Measurements from ENCODE around the gene HMOX2. TPM values are rescaled to one million over a fixed set of nuclear protein-coding genes. Genes with fewer than 3 reads are reported as not detected.

HMOX2 gene
- total and polyA plus RNA-seq, 9 donors, result 25.0 to 73.3 (median 31.6) TPM

DNA sequence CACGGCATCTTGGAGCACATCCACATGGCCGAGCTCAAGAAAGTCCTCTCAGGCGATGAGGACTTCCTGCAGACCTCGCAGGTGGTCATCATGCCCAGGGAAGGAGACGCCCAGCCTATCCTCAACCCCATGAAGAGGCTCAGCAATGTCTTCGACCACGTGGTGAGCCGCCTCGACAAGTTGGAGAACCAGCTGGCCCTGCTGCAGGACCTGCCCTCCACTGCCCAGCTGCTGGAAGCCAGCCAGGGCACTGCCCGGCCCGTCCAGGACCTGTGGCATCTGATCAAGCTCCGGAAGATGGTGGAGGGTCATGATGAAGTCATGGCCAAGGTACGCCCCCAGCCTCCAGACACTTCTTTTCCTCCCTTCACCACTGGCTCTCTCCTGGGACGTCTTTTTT, 80.4 kb downstream of the HMOX2 start:
- H3K4me1 ChIP-seq (ENCODE audit: insufficient read depth), result no peaks in the 10 kb centered on the region
- 75 to 87% (median 77%) methylated on average over 14 of the region's 14 CpGs for WGBS, 3 donors
- H3K27ac ChIP-seq, result no peak overlapping the region
- no peak overlapping the region for H3K4me3 ChIP-seq
- H3K36me3 ChIP-seq, result no peaks in the 10 kb centered on the region
- no peaks in the 10 kb centered on the region for H3K9me3 ChIP-seq
- TF ChIP-seq POLR2A (IDR thresholded peaks at IDR 0.05), result no peak
- no peak for TF ChIP-seq EP300 (IDR thresholded peaks at IDR 0.05)
- TF ChIP-seq, protein P1, sequence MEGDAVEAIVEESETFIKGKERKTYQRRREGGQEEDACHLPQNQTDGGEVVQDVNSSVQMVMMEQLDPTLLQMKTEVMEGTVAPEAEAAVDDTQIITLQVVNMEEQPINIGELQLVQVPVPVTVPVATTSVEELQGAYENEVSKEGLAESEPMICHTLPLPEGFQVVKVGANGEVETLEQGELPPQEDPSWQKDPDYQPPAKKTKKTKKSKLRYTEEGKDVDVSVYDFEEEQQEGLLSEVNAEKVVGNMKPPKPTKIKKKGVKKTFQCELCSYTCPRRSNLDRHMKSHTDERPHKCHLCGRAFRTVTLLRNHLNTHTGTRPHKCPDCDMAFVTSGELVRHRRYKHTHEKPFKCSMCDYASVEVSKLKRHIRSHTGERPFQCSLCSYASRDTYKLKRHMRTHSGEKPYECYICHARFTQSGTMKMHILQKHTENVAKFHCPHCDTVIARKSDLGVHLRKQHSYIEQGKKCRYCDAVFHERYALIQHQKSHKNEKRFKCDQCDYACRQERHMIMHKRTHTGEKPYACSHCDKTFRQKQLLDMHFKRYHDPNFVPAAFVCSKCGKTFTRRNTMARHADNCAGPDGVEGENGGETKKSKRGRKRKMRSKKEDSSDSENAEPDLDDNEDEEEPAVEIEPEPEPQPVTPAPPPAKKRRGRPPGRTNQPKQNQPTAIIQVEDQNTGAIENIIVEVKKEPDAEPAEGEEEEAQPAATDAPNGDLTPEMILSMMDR (IDR thresholded peaks at IDR 0.05), result no peak
- intact Hi-C loops (cut with DNase I), result loop anchor here in 1 of 4 donors (10.0 kb wide), 1 partner anchor 52 kb away; no protein-coding TSS in a partner anchor
- H3K27me3 ChIP-seq, result no peaks in the 10 kb centered on the region
- no peak for DNase-seq

DNA sequence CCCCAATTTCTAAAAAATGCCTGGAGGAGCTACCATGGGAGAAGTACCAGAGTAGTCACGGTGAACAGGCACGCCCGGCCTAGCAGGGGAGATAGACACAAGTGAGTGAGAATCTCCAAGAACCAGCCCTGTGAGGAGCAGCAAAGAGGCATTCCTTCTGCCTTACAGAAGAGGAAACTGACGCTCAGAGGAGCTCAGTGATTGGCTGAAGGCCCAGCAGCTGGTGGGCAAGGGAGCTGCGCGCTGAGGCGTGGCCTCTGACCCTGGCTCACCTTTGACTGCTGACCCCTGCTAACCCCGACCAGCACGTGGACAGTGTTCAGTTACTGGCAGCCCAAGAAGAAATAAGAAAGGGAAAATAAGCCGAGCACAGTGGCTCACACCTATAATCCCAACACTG, 81.8 kb downstream of the HMOX2 start:
- intact Hi-C loops (cut with DNase I), result loop anchor here in 1 of 4 donors (10.0 kb wide), 1 partner anchor 53 kb away; no protein-coding TSS in a partner anchor
- Histone ChIP-seq H3K27ac (no peak overlapping the region), H3K36me3 (no peaks in the 10 kb centered on the region), H3K4me1 (ENCODE audit: insufficient read depth) (no peaks in the 10 kb centered on the region), H3K9me3 (no peaks in the 10 kb centered on the region), H3K27me3 (no peaks in the 10 kb centered on the region), H3K4me3 (no peak overlapping the region)
- DNase-seq, result no peak
- WGBS, 3 donors, result 60 to 64% (median 62%) methylated on average over 10 of the region's 10 CpGs
- no peak for TF ChIP-seq EP300 (IDR thresholded peaks at IDR 0.05)
- TF ChIP-seq, protein P1 (IDR thresholded peaks at IDR 0.05), result no peak
- no peak for TF ChIP-seq POLR2A (IDR thresholded peaks at IDR 0.05)

Small RNAs within 50 kb of the gene (small RNA-seq; reads per million reads assigned to genes)
- gene AC012676.2, result not detected

Other genes starting within 250 kb of the HMOX2 start
- 1 to 10 TPM in 3 of 7 donors, under 1 TPM in 4; under 0.01 to 2.1 (median 0.78) TPM for gene SRL, start 234.3 kb upstream of the HMOX2 start, total RNA-seq
- 1 to 10 TPM; 1.1 to 7.5 TPM for gene SRL, start 234.3 kb upstream of the HMOX2 start, polyA plus RNA-seq
- 10 to 100 TPM in 5 of 7 donors, 1 to 10 TPM in 2; 3.7 to 23.7 (median 18.3) TPM for gene TFAP4, start 203.4 kb upstream of the HMOX2 start, total RNA-seq
- gene TFAP4, start 203.4 kb upstream of the HMOX2 start, polyA plus RNA-seq, result 10 to 100 TPM in 1 of 2 donors, 1 to 10 TPM in 1; 2.1 to 14.0 TPM
- 10 to 100 TPM in 5 of 7 donors, 1 to 10 TPM in 2; 5.1 to 79.5 (median 49.8) TPM for gene GLIS2, start 160.3 kb upstream of the HMOX2 start, total RNA-seq
- gene GLIS2, start 160.3 kb upstream of the HMOX2 start, polyA plus RNA-seq, result 10 to 100 TPM in 1 of 2 donors, 1 to 10 TPM in 1; 1.6 to 24.6 TPM
- 10 to 100 TPM; 24.0 to 47.2 (median 35.7) TPM for gene PAM16, start 125.1 kb upstream of the HMOX2 start, total RNA-seq
- gene PAM16, start 125.1 kb upstream of the HMOX2 start, polyA plus RNA-seq, result 10 to 100 TPM; 18.5 to 42.2 TPM
- 10 to 100 TPM; 19.8 to 49.5 (median 43.5) TPM for gene VASN, start 104.5 kb upstream of the HMOX2 start, total RNA-seq
- gene VASN, start 104.5 kb upstream of the HMOX2 start, polyA plus RNA-seq, result 10 to 100 TPM in 1 of 2 donors, 1 to 10 TPM in 1; 2.4 to 47.6 TPM
- 10 to 100 TPM in 6 of 7 donors, 1 to 10 TPM in 1; 7.6 to 29.5 (median 19.5) TPM for gene CORO7, start 59.8 kb upstream of the HMOX2 start, total RNA-seq
- gene CORO7, start 59.8 kb upstream of the HMOX2 start, polyA plus RNA-seq, result 1 to 10 TPM; 1.3 to 9.7 TPM
- 10 to 100 TPM; 32.5 to 47.0 (median 39.0) TPM for gene DNAJA3, start 50.5 kb upstream of the HMOX2 start, total RNA-seq
- gene DNAJA3, start 50.5 kb upstream of the HMOX2 start, polyA plus RNA-seq, result 10 to 100 TPM; 26.4 to 35.0 TPM
- gene NMRAL1, start 1.8 kb upstream of the HMOX2 start, total RNA-seq, result 10 to 100 TPM; 41.7 to 72.7 (median 51.5) TPM
- gene NMRAL1, start 1.8 kb upstream of the HMOX2 start, polyA plus RNA-seq, result 10 to 100 TPM; 15.0 to 56.5 TPM
- gene CDIP1, start 62.4 kb downstream of the HMOX2 start, total RNA-seq, result 10 to 100 TPM; 14.6 to 55.1 (median 41.4) TPM
- 10 to 100 TPM; 19.1 to 24.5 TPM for gene CDIP1, start 62.4 kb downstream of the HMOX2 start, polyA plus RNA-seq
- gene C16orf96, start 79.9 kb downstream of the HMOX2 start, total RNA-seq, result under 1 TPM; 0.10 to 0.30 (median 0.13) TPM
- gene C16orf96, start 79.9 kb downstream of the HMOX2 start, polyA plus RNA-seq, result under 1 TPM; 0.07 to 0.08 TPM
- 10 to 100 TPM in 6 of 7 donors, 1 to 10 TPM in 1; 9.3 to 39.5 (median 21.4) TPM for gene UBALD1, start 138.5 kb downstream of the HMOX2 start, total RNA-seq
- gene UBALD1, start 138.5 kb downstream of the HMOX2 start, polyA plus RNA-seq, result 10 to 100 TPM in 1 of 2 donors, under 1 TPM in 1; 0.43 to 24.0 TPM
- 10 to 100 TPM; 23.2 to 94.2 (median 64.6) TPM for gene MGRN1, start 148.4 kb downstream of the HMOX2 start, total RNA-seq
- 10 to 100 TPM; 21.5 to 27.9 TPM for gene MGRN1, start 148.4 kb downstream of the HMOX2 start, polyA plus RNA-seq
- gene NUDT16L1, start 217.2 kb downstream of the HMOX2 start, total RNA-seq, result 10 to 100 TPM; 19.4 to 33.1 (median 28.0) TPM
- 10 to 100 TPM in 1 of 2 donors, 1 to 10 TPM in 1; 8.1 to 33.6 TPM for gene NUDT16L1, start 217.2 kb downstream of the HMOX2 start, polyA plus RNA-seq